Measurements from ENCODE around the gene STIP1. TPM values are rescaled to one million over a fixed set of nuclear protein-coding genes. Genes with fewer than 3 reads are reported as not detected.
"Not testable (repeated sequence)": the region's sequence is repeated elsewhere in the genome, so short reads cannot be mapped to it uniquely, and the experiment has no call there.

Gene STIP1
- total RNA-seq, 1 experiment from 2014 or later = 336 TPM

GRCh38 chr11:64245401-64245796 lies 59.4 kb downstream of the STIP1 start:
- peak overlapping the region; percentile 99 to 100 for H3K4me3 ChIP-seq (replicated peaks in 1 of 2; ENCODE audit: low read depth in 1 of 2, low read length in 2 of 2)
- H3K27ac ChIP-seq (ENCODE audit: low read depth, low read length) = peak overlapping the region; percentile 94
- peak overlapping the region; percentile 100 for H3K9ac ChIP-seq (ENCODE audit: low read length)
- no peak overlapping the region for H2AFZ ChIP-seq (ENCODE audit: low read depth, low read length, poor library complexity, severe bottlenecking)
- peak overlapping the region; percentile 84 for H3K4me2 ChIP-seq (ENCODE audit: low read length)
- H3K36me3 ChIP-seq (ENCODE audit: control insufficient read depth in 1 of 2, insufficient read depth in 2 of 2, low read length in 2 of 2) = peaks cover 0 to 12% of the 10 kb centered on the region in 2 experiments; a peak in 1 of 4 replicates
- no TSS peak for BruUV-seq (replicated peaks)
- no peaks in the 10 kb centered on the region for H3K9me2 ChIP-seq (ENCODE audit: insufficient read depth)
- POLR2A ChIA-PET = interaction anchor here (0.7 to 4.6 kb wide), 8 partner anchors 19 to 1355 kb away, joined by 3 to 29 read pairs (median 5); partner anchors contain the start of genes NUDT22, STIP1 and TRPT1
- CTCF ChIA-PET = interaction anchor here (0.6 to 3.1 kb wide), 4 partner anchors 24 to 110 kb away, joined by 3 to 15 read pairs (median 8); no protein-coding TSS in a partner anchor
- ATAC-seq (no peak), DNase-seq (ENCODE audit: low read depth, low spot score) (no peak)
- H3K27me3 ChIP-seq (ENCODE audit: insufficient read depth, low read length) = no peaks in the 10 kb centered on the region
- no peaks in the 10 kb centered on the region for H3K9me3 ChIP-seq (ENCODE audit: control insufficient read depth in 1 of 2, insufficient read depth in 1 of 2, low read depth in 1 of 2, low read length in 2 of 2)
- peaks cover 33 to 71% of the 10 kb centered on the region in 2 experiments for H3K4me1 ChIP-seq (ENCODE audit: control insufficient read depth in 1 of 2, insufficient read depth in 2 of 2, low read length in 2 of 2)
- TF ChIP-seq YY1 (IDR thresholded peaks at IDR 0.05; ENCODE audit: extremely low read depth, insufficient replicate concordance, low read depth, low read length) = no peak
- no peak for TF ChIP-seq EZH2phosphoT487 (IDR thresholded peaks at IDR 0.05; ENCODE audit: borderline replicate concordance)
- peaks cover 48% of the 10 kb centered on the region for H3K79me2 ChIP-seq (ENCODE audit: insufficient read depth, low read length)
- no peaks in the 10 kb centered on the region for H4K20me1 ChIP-seq (ENCODE audit: insufficient read depth)
- intact Hi-C loops (cut with micrococcal nuclease) = no loop called here
- RAD21 ChIA-PET (ENCODE audit: low non-redundant PET in 1 of 2, low total read pairs in 2 of 2, uncharacterized antibody in 2 of 2, unreplicated experiment in 2 of 2) = interaction anchor here in 1 of 2 experiments (1.1 kb wide), 1 partner anchor 41 kb away, joined by 4 read pairs; no protein-coding TSS in a partner anchor

- Histone ChIP-seq H3K27ac (ENCODE audit: low read depth, low read length) (peak overlapping the region; percentile 94), H3K27me3 (ENCODE audit: insufficient read depth, low read length) (no peaks in the 10 kb centered on the region), H3K36me3 (ENCODE audit: control insufficient read depth in 1 of 2, insufficient read depth in 2 of 2, low read length in 2 of 2) (peaks cover 0 to 12% of the 10 kb centered on the region in 2 experiments; a peak in 1 of 4 replicates), H3K4me1 (ENCODE audit: control insufficient read depth in 1 of 2, insufficient read depth in 2 of 2, low read length in 2 of 2) (peaks cover 36 to 74% of the 10 kb centered on the region in 2 experiments), H3K9me3 (ENCODE audit: control insufficient read depth in 1 of 2, insufficient read depth in 1 of 2, low read depth in 1 of 2, low read length in 2 of 2) (no peaks in the 10 kb centered on the region), H3K4me2 (ENCODE audit: low read length) (peak overlapping the region; percentile 84), H3K9me2 (ENCODE audit: insufficient read depth) (no peaks in the 10 kb centered on the region), H3K79me2 (ENCODE audit: insufficient read depth, low read length) (peaks cover 48% of the 10 kb centered on the region), H4K20me1 (ENCODE audit: insufficient read depth) (no peaks in the 10 kb centered on the region), H3K9ac (ENCODE audit: low read length) (peak overlapping the region; percentile 100), H2AFZ (ENCODE audit: low read depth, low read length, poor library complexity, severe bottlenecking) (no peak overlapping the region), H3K4me3 (replicated peaks in 1 of 2; ENCODE audit: low read depth in 1 of 2, low read length in 2 of 2) (peak overlapping the region; percentile 99 to 100)
- CTCF ChIA-PET = interaction anchor here (0.6 to 3.1 kb wide), 4 partner anchors 24 to 110 kb away, joined by 3 to 15 read pairs (median 8); no protein-coding TSS in a partner anchor
- TSS peak; percentile 49 for BruUV-seq (replicated peaks)
- intact Hi-C loops (cut with micrococcal nuclease) = no loop called here
- POLR2A ChIA-PET = interaction anchor here (1.1 to 4.6 kb wide), 7 partner anchors 20 to 71 kb away, joined by 3 to 29 read pairs (median 5); partner anchors contain the start of genes NUDT22, PRDX5, STIP1 and TRMT112
- no peak for TF ChIP-seq POLR2A (IDR thresholded peaks at IDR 0.05; ENCODE audit: borderline replicate concordance, extremely low read depth, insufficient read depth, insufficient read length)
- TF ChIP-seq CEBPB (IDR thresholded peaks at IDR 0.05; ENCODE audit: low read depth) = no peak
- TF ChIP-seq SRF (IDR thresholded peaks at IDR 0.05; ENCODE audit: low read depth) = no peak
- no peak for TF ChIP-seq FOSL1 (IDR thresholded peaks at IDR 0.05; ENCODE audit: low read depth)
- TF ChIP-seq ELF1 (IDR thresholded peaks at IDR 0.05; ENCODE audit: borderline replicate concordance, low read depth) = no peak
- TF ChIP-seq ZFX (IDR thresholded peaks at IDR 0.05) = peak; percentile 23; the same call in 1 of the 2 replicates
- TF ChIP-seq POLR2AphosphoS5 (IDR thresholded peaks at IDR 0.05; ENCODE audit: low read depth, low read length) = peak; percentile 69
- no peak for TF ChIP-seq EZH2phosphoT487 (IDR thresholded peaks at IDR 0.05; ENCODE audit: borderline replicate concordance)
- ATAC-seq = no peak
- RAD21 ChIA-PET (ENCODE audit: low non-redundant PET in 1 of 2, low total read pairs in 2 of 2, uncharacterized antibody in 2 of 2, unreplicated experiment in 2 of 2) = interaction anchor here in 1 of 2 experiments (1.1 kb wide), 1 partner anchor 41 kb away, joined by 4 read pairs; no protein-coding TSS in a partner anchor
- no peak for DNase-seq (ENCODE audit: low read depth, low spot score)
Measured at GRCh38 chr11:64245797-64246620, 60.0 kb downstream of the STIP1 start.

- peak overlapping the region; percentile 94 for H3K27ac ChIP-seq (ENCODE audit: low read depth, low read length)
- H3K9me2 ChIP-seq (ENCODE audit: insufficient read depth); BruUV-seq (replicated peaks); H3K9me3 ChIP-seq (ENCODE audit: control insufficient read depth in 1 of 2, insufficient read depth in 1 of 2, low read depth in 1 of 2, low read length in 2 of 2); H2AFZ ChIP-seq (ENCODE audit: low read depth, low read length, poor library complexity, severe bottlenecking); intact Hi-C loops (cut with micrococcal nuclease); H3K27me3 ChIP-seq (ENCODE audit: insufficient read depth, low read length); DNase-seq (ENCODE audit: low read depth, low spot score); H4K20me1 ChIP-seq (ENCODE audit: insufficient read depth): not testable (repeated sequence)
- peak overlapping the region; percentile 96; the same call in 1 of the 2 replicates for H3K4me2 ChIP-seq (ENCODE audit: low read length)
- H3K4me1 ChIP-seq (ENCODE audit: control insufficient read depth in 1 of 2, insufficient read depth in 2 of 2, low read length in 2 of 2) = peaks cover 36 to 76% of the 10 kb centered on the region in 2 experiments
- peak overlapping the region; percentile 99 to 100 for H3K4me3 ChIP-seq (replicated peaks in 1 of 2; ENCODE audit: low read depth in 1 of 2, low read length in 2 of 2)
- CTCF ChIA-PET = interaction anchor here (0.6 to 3.1 kb wide), 4 partner anchors 24 to 109 kb away, joined by 3 to 15 read pairs (median 8); no protein-coding TSS in a partner anchor
- POLR2A ChIA-PET = interaction anchor here (0.6 to 4.6 kb wide), 5 partner anchors 24 to 442 kb away, joined by 3 to 29 read pairs (median 3); partner anchors contain the start of genes PRDX5 and TRMT112
- ATAC-seq = peak; percentile 0
- H3K79me2 ChIP-seq (ENCODE audit: insufficient read depth, low read length) = peaks cover 50% of the 10 kb centered on the region
- RAD21 ChIA-PET (ENCODE audit: low non-redundant PET in 1 of 2, low total read pairs in 2 of 2, uncharacterized antibody in 2 of 2, unreplicated experiment in 2 of 2) = interaction anchor here in 1 of 2 experiments (1.1 kb wide), 1 partner anchor 42 kb away, joined by 4 read pairs; no protein-coding TSS in a partner anchor
- H3K9ac ChIP-seq (ENCODE audit: low read length) = peak overlapping the region; percentile 100
- H3K36me3 ChIP-seq (ENCODE audit: control insufficient read depth in 1 of 2, insufficient read depth in 2 of 2, low read length in 2 of 2) = peaks cover 0 to 12% of the 10 kb centered on the region in 2 experiments; a peak in 1 of 4 replicates
Measured at GRCh38 chr11:64246621-64246870, 60.6 kb downstream of the STIP1 start.

Data from HCT116 (cell line).